A549 (cell line): Measurements from ENCODE around the gene LMO1. TPM values are rescaled to one million over a fixed set of nuclear protein-coding genes. Genes with fewer than 3 reads are reported as not detected.

ENCODE experiments used
- CBX8 ChIP-seq: fragments of 200-600 bp; sonication (generic); IDR thresholded peaks from 2 replicates; pipeline ENCODE4 v1.6.1; 2016
- CEBPB ChIP-seq, 2 experiments: fragments of >200 bp in 1 of 2; sonication (Bioruptor Twin) in 1 of 2; formaldehyde crosslinking in 1 of 2; IDR thresholded peaks; 2 replicates each; pipeline ENCODE4 v1.6.1; 2012 to 2016
- CHD2 ChIP-seq: fragments of 150-350 bp; IDR thresholded peaks from 2 replicates; pipeline ENCODE4 v1.6.1; 2014; ENCODE audit warnings: low read length; ENCODE audit not compliant: partially characterized antibody
- EHF ChIP-seq: fragments of 250-450 bp; sonication (Bioruptor Pico); IDR thresholded peaks from 2 replicates; pipeline ENCODE4 v1.5.0; 2020; ENCODE audit warnings: mild to moderate bottlenecking
- EHMT2 ChIP-seq: fragments of 200-600 bp; sonication (generic); IDR thresholded peaks from 2 replicates; pipeline ENCODE4 v1.6.1; 2016; ENCODE audit warnings: antibody characterized with exemption, low read depth, mild to moderate bottlenecking, moderate library complexity
- EP300 ChIP-seq, 2 experiments: fragments of >200 bp; sonication (Bioruptor Twin); formaldehyde crosslinking; IDR thresholded peaks; 2 replicates in 1 of 2; 3 replicates in 1 of 2; pipeline ENCODE4 v1.6.1; 2016 to 2017
- FOSB ChIP-seq: fragments of 250-450 bp; sonication (Bioruptor Pico); IDR thresholded peaks from 2 replicates; pipeline ENCODE4 v1.5.0; 2020; ENCODE audit warnings: mild to moderate bottlenecking, moderate library complexity
- FOSL2 ChIP-seq, 2 experiments: fragments of 450-650 bp in 1 of 2; fragments of >200 bp in 1 of 2; sonication (Bioruptor Twin) in 1 of 2; formaldehyde crosslinking; IDR thresholded peaks; 2 replicates each; pipeline versions ENCODE4 v1.5.0 to v1.6.1; 2016 to 2020; ENCODE audit warnings: mild to moderate bottlenecking in 1 of 2, moderate library complexity in 1 of 2
- FOXS1 ChIP-seq: fragments of 250-450 bp; sonication (Bioruptor Pico); IDR thresholded peaks from 2 replicates; pipeline ENCODE4 v1.5.0; 2020; ENCODE audit warnings: mild to moderate bottlenecking, moderate library complexity
- GATA3 ChIP-seq: IDR thresholded peaks from 2 replicates; pipeline ENCODE4 v1.6.1; 2012; ENCODE audit warnings: borderline replicate concordance
- HDAC2 ChIP-seq: fragments of 200-600 bp; sonication (generic); IDR thresholded peaks from 2 replicates; pipeline ENCODE4 v1.6.1; 2016
- HOXB13 ChIP-seq: fragments of 250-450 bp; sonication (Bioruptor Pico); IDR thresholded peaks from 2 replicates; pipeline ENCODE4 v1.5.0; 2020; ENCODE audit warnings: low read depth, mild to moderate bottlenecking, moderate library complexity
- HOXB5 ChIP-seq: fragments of 250-450 bp; sonication (Bioruptor Pico); IDR thresholded peaks from 2 replicates; pipeline ENCODE4 v1.5.0; 2020; ENCODE audit warnings: mild to moderate bottlenecking, moderate library complexity
- JUN ChIP-seq, 2 experiments: fragments of >200 bp; sonication (Bioruptor Twin); formaldehyde crosslinking; IDR thresholded peaks; 2 replicates in 1 of 2; 3 replicates in 1 of 2; pipeline ENCODE4 v1.6.1; 2016 to 2017
- KDM1A ChIP-seq: fragments of 200-600 bp; sonication (generic); IDR thresholded peaks from 2 replicates; pipeline ENCODE4 v1.6.1; 2016; ENCODE audit warnings: low read depth, mild to moderate bottlenecking
- MAFK ChIP-seq: fragments of 450-650 bp; IDR thresholded peaks from 2 replicates; pipeline ENCODE4 v1.6.1; 2014; ENCODE audit not compliant: partially characterized antibody
- MYC ChIP-seq: IDR thresholded peaks from 2 replicates; pipeline ENCODE4 v1.6.1; 2012; ENCODE audit warnings: mild to moderate bottlenecking, inconsistent platforms, low read length, improper control_type of control experiment, borderline replicate concordance
- NFE2L2 ChIP-seq: fragments of 150-350 bp; conservative IDR thresholded peaks from 2 replicates; pipeline ENCODE4 v1.6.1; 2014; ENCODE audit warnings: low read length
- NPAS2 ChIP-seq: fragments of 250-450 bp; sonication (Bioruptor Pico); IDR thresholded peaks from 2 replicates; pipeline ENCODE4 v1.8.0; 2022; ENCODE audit warnings: mild to moderate bottlenecking, moderate library complexity, borderline replicate concordance
- POLR2AphosphoS2 ChIP-seq: conservative IDR thresholded peaks from 2 replicates; pipeline ENCODE4 v1.6.1; 2012; ENCODE audit warnings: low read length, improper control_type of control experiment, inconsistent platforms
- RAD21 ChIP-seq, 2 experiments: fragments of >200 bp in 1 of 2; sonication (Bioruptor Twin) in 1 of 2; formaldehyde crosslinking in 1 of 2; IDR thresholded peaks in 1 of 2; conservative IDR thresholded peaks in 1 of 2; 2 replicates in 1 of 2; 3 replicates in 1 of 2; pipeline ENCODE4 v1.6.1; 2012 to 2018; ENCODE audit warnings: inconsistent platforms in 1 of 2
- RCOR1 ChIP-seq: fragments of 150-350 bp; IDR thresholded peaks from 2 replicates; pipeline ENCODE4 v1.6.1; 2014; ENCODE audit warnings: antibody characterized with exemption, low read length, low read depth
- RFX5 ChIP-seq: fragments of 450-650 bp; IDR thresholded peaks from 2 replicates; pipeline ENCODE4 v1.7.1; 2014; ENCODE audit warnings: antibody characterized with exemption, mild to moderate bottlenecking, moderate library complexity
- RNF2 ChIP-seq: fragments of 200-600 bp; sonication (generic); IDR thresholded peaks from 2 replicates; pipeline ENCODE4 v1.6.1; 2016; ENCODE audit warnings: low read depth, mild to moderate bottlenecking, antibody characterized with exemption, moderate library complexity, borderline replicate concordance
- SREBF2 ChIP-seq: fragments of 450-650 bp; IDR thresholded peaks from 2 replicates; pipeline ENCODE4 v1.6.1; 2014; ENCODE audit warnings: mild to moderate bottlenecking, moderate library complexity
- TP53 ChIP-seq: fragments of 250-450 bp; sonication (Bioruptor Pico); IDR thresholded peaks from 2 replicates; pipeline ENCODE4 v1.5.0; 2021; ENCODE audit warnings: mild to moderate bottlenecking, moderate library complexity
- ZFP36 ChIP-seq: fragments of 450-650 bp; IDR thresholded peaks from 2 replicates; pipeline ENCODE4 v1.6.1; 2014; ENCODE audit warnings: borderline replicate concordance; ENCODE audit not compliant: partially characterized antibody
- polyA plus RNA-seq, 4 experiments: library from polyadenylated mRNA; depleted of rRNA in 3 of 4; stranded (reverse); fragments of >200 nt; fragmentation: RNase III in 1 of 4; extraction: RNeasy Plus Mini Kit Qiagen cat#74134 plus additional on column Dnase treatment in 1 of 4; gene quantifications; 2 replicates in 3 of 4; 3 replicates in 1 of 4; pipeline ENCODE4 v1.2.3, GENCODE V29; 2011 to 2017
- TF ChIP-seq, protein P1 (sequence below): IDR thresholded peaks from 2 replicates; pipeline ENCODE4 v1.6.1; 2012
- TF ChIP-seq, protein P2 (sequence below): fragments of 250-450 bp; sonication (Bioruptor Pico); IDR thresholded peaks from 2 replicates; pipeline ENCODE4 v1.5.0; 2020; ENCODE audit warnings: low read depth, mild to moderate bottlenecking, moderate library complexity
- TF ChIP-seq, protein P3 (sequence below): fragments of >200 bp; sonication (Bioruptor Twin); formaldehyde crosslinking; IDR thresholded peaks from 3 replicates; pipeline ENCODE4 v1.6.1; 2016
- TF ChIP-seq, protein P4 (sequence below): IDR thresholded peaks from 2 replicates; pipeline ENCODE4 v1.6.1; 2012
- TF ChIP-seq, protein P5 (sequence below): fragments of >200 bp; sonication (Bioruptor Twin); formaldehyde crosslinking; IDR thresholded peaks from 2 replicates; pipeline ENCODE4 v1.6.1; 2016
- TF ChIP-seq, protein P6 (sequence below): fragments of 200-600 bp; sonication (generic); IDR thresholded peaks from 2 replicates; pipeline ENCODE4 v1.6.1; 2016; ENCODE audit warnings: antibody characterized with exemption, mild to moderate bottlenecking, moderate library complexity
- TF ChIP-seq, protein P7 (sequence below): fragments of 250-450 bp; sonication (Bioruptor Pico); IDR thresholded peaks from 2 replicates; pipeline ENCODE4 v1.5.0; 2021; ENCODE audit warnings: mild to moderate bottlenecking, moderate library complexity, borderline replicate concordance

LMO1 gene
- polyA plus RNA-seq, 2 of the 4 experiments (the other 2 are of a cell fraction) = 0.18 to 2.7 TPM

DNA sequence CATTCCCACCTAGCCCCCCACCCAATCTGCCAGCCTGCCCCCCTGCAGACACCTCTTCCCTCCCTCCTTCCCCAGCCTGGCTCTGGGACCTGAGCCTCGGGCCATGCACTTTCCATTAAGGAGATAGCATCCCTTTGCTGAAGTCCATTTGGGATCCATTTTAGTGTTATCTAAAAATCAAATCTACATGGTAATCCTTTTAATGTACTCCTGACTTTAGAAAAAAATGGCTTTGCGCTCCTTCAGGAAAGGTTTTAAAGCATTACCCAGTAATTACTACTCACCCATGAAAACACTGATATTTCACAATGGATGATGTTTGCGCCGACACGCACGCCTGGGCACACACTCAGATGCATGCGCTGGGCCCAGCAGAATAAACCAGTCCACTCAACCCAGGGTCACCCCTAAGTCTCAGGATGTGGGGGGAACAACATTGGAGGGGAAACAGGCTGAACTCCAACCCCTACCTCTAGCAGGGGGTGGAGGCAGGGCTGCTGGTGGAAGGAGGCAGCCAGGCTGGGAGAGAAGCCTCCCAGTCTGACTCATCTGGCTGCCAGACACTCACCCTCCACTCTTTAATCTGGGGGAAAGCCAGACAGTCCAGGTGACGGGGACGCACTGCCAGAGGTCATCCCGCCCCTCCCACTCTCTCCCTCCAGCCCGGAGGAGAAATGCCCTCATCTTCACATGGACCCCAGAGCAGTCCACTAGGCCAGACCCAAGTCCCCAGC, 29.8 kb downstream of the LMO1 start (continued):
- TF ChIP-seq FOSB = no peak
- TF ChIP-seq HOXB13 = no peak
- TF ChIP-seq RCOR1 = no peak
- no peak for TF ChIP-seq SREBF2
- TF ChIP-seq ZFP36 = no peak
- TF ChIP-seq, protein P1, sequence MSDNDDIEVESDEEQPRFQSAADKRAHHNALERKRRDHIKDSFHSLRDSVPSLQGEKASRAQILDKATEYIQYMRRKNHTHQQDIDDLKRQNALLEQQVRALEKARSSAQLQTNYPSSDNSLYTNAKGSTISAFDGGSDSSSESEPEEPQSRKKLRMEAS = peak; percentile 48; the same call in 1 of the 2 replicates
- no peak for TF ChIP-seq MAFK
- TF ChIP-seq, protein P2, sequence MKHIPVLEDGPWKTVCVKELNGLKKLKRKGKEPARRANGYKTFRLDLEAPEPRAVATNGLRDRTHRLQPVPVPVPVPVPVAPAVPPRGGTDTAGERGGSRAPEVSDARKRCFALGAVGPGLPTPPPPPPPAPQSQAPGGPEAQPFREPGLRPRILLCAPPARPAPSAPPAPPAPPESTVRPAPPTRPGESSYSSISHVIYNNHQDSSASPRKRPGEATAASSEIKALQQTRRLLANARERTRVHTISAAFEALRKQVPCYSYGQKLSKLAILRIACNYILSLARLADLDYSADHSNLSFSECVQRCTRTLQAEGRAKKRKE (CRISPR knock-in tag) = no peak
- TF ChIP-seq RAD21 (conservative IDR thresholded peaks at IDR 0.05 in 1 of 2, IDR thresholded peaks at IDR 0.05 in 1 of 2) = no peak
- TF ChIP-seq, protein P3, sequence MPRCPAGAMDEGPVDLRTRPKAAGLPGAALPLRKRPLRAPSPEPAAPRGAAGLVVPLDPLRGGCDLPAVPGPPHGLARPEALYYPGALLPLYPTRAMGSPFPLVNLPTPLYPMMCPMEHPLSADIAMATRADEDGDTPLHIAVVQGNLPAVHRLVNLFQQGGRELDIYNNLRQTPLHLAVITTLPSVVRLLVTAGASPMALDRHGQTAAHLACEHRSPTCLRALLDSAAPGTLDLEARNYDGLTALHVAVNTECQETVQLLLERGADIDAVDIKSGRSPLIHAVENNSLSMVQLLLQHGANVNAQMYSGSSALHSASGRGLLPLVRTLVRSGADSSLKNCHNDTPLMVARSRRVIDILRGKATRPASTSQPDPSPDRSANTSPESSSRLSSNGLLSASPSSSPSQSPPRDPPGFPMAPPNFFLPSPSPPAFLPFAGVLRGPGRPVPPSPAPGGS = no peak
- TF ChIP-seq EHMT2 = no peak
- TF ChIP-seq HOXB5 (CRISPR knock-in tag) = no peak
- TF ChIP-seq EHF (CRISPR knock-in tag) = no peak
- TF ChIP-seq FOSL2 (IDR thresholded peaks at IDR 0.05) = peak; percentile 48
- TF ChIP-seq FOSL2 (CRISPR knock-in tag; IDR thresholded peaks at IDR 0.05) = peak; percentile 51
- no peak for TF ChIP-seq RNF2
- TF ChIP-seq, protein P4, sequence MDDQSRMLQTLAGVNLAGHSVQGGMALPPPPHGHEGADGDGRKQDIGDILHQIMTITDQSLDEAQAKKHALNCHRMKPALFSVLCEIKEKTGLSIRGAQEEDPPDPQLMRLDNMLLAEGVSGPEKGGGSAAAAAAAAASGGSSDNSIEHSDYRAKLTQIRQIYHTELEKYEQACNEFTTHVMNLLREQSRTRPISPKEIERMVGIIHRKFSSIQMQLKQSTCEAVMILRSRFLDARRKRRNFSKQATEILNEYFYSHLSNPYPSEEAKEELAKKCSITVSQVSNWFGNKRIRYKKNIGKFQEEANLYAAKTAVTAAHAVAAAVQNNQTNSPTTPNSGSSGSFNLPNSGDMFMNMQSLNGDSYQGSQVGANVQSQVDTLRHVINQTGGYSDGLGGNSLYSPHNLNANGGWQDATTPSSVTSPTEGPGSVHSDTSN = no peak
- TF ChIP-seq, protein P5, sequence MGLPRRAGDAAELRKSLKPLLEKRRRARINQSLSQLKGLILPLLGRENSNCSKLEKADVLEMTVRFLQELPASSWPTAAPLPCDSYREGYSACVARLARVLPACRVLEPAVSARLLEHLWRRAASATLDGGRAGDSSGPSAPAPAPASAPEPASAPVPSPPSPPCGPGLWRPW = no peak
- TF ChIP-seq NFE2L2 = no peak
- 0 out of 2 replicates have a peak, but pooled peaks have one; percentile 13 for TF ChIP-seq MYC
- TF ChIP-seq GATA3 = no peak
- no peak for TF ChIP-seq KDM1A
- TF ChIP-seq TP53 (CRISPR knock-in tag) = no peak
- TF ChIP-seq, protein P6, sequence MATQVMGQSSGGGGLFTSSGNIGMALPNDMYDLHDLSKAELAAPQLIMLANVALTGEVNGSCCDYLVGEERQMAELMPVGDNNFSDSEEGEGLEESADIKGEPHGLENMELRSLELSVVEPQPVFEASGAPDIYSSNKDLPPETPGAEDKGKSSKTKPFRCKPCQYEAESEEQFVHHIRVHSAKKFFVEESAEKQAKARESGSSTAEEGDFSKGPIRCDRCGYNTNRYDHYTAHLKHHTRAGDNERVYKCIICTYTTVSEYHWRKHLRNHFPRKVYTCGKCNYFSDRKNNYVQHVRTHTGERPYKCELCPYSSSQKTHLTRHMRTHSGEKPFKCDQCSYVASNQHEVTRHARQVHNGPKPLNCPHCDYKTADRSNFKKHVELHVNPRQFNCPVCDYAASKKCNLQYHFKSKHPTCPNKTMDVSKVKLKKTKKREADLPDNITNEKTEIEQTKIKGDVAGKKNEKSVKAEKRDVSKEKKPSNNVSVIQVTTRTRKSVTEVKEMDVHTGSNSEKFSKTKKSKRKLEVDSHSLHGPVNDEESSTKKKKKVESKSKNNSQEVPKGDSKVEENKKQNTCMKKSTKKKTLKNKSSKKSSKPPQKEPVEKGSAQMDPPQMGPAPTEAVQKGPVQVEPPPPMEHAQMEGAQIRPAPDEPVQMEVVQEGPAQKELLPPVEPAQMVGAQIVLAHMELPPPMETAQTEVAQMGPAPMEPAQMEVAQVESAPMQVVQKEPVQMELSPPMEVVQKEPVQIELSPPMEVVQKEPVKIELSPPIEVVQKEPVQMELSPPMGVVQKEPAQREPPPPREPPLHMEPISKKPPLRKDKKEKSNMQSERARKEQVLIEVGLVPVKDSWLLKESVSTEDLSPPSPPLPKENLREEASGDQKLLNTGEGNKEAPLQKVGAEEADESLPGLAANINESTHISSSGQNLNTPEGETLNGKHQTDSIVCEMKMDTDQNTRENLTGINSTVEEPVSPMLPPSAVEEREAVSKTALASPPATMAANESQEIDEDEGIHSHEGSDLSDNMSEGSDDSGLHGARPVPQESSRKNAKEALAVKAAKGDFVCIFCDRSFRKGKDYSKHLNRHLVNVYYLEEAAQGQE = no peak
- TF ChIP-seq EP300 (IDR thresholded peaks at IDR 0.05) = no peak
- no peak for TF ChIP-seq RFX5
- 0 out of 4 replicates have a peak, but pooled peaks of 1 of the 2 experiments have one; percentile 22 for TF ChIP-seq CEBPB (IDR thresholded peaks at IDR 0.05)
- TF ChIP-seq NPAS2 = no peak
- TF ChIP-seq CBX8 = no peak
- TF ChIP-seq FOXS1 (CRISPR knock-in tag) = no peak
- no peak for TF ChIP-seq POLR2AphosphoS2
- no peak for TF ChIP-seq JUN (IDR thresholded peaks at IDR 0.05)
- TF ChIP-seq, protein P7, sequence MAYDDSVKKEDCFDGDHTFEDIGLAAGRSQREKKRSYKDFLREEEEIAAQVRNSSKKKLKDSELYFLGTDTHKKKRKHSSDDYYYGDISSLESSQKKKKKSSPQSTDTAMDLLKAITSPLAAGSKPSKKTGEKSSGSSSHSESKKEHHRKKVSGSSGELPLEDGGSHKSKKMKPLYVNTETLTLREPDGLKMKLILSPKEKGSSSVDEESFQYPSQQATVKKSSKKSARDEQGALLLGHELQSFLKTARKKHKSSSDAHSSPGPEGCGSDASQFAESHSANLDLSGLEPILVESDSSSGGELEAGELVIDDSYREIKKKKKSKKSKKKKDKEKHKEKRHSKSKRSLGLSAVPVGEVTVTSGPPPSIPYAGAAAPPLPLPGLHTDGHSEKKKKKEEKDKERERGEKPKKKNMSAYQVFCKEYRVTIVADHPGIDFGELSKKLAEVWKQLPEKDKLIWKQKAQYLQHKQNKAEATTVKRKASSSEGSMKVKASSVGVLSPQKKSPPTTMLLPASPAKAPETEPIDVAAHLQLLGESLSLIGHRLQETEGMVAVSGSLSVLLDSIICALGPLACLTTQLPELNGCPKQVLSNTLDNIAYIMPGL = no peak
- no peak for TF ChIP-seq CHD2
- no peak for TF ChIP-seq HDAC2
